Measurements from ENCODE around the gene ILDR1. TPM values are rescaled to one million over a fixed set of nuclear protein-coding genes. Genes with fewer than 3 reads are reported as not detected.

Gene ILDR1
- total and polyA plus RNA-seq, 2 of the 4 experiments (the other 2 are of a cell fraction), result not detected

- no peak overlapping the region for H2AFZ ChIP-seq (replicated peaks; ENCODE audit: low read length, poor library complexity)
- CTCF ChIA-PET, result no interaction called here
- no peak overlapping the region for H3K4me2 ChIP-seq (ENCODE audit: low read depth, low read length)
- no peak overlapping the region for H4K8ac ChIP-seq (ENCODE audit: low read depth in 2 of 2, low read length in 2 of 2)
- dilution Hi-C loops (cut with HindIII; ENCODE audit: low sequenced_read_pairs, unreplicated experiment) (no loop called here), in situ Hi-C loops (cut with MboI; ENCODE audit: low sequenced_read_pairs) (no loop called here), intact Hi-C loops (cut with micrococcal nuclease) (no loop called here)
- DNase-seq (no peak), ATAC-seq (ENCODE audit: low read depth) (no peak)
- no peak overlapping the region for H4K5ac ChIP-seq (ENCODE audit: low read depth, low read length)
- H3K4me1 ChIP-seq (ENCODE audit: control insufficient read depth, insufficient read depth, low read length), result no peaks in the 10 kb centered on the region
- H2AK9ac ChIP-seq (replicated peaks; ENCODE audit: low read depth, low read length, poor library complexity), result no peak overlapping the region
- no peak overlapping the region for H2AK5ac ChIP-seq (ENCODE audit: low read depth, low read length)
- no peak overlapping the region for H3K18ac ChIP-seq (ENCODE audit: low read depth, low read length)
- H2BK5ac ChIP-seq (ENCODE audit: low read depth, low read length, poor library complexity, severe bottlenecking), result no peak overlapping the region
- no peaks in the 10 kb centered on the region for H4K20me1 ChIP-seq (ENCODE audit: insufficient read depth, low read length)
- H3K14ac ChIP-seq (replicated peaks; ENCODE audit: low read depth, low read length), result no peak overlapping the region
- 60% methylated on average over 1 of the region's 4 CpGs; no CpG with 5 or more reads in 1 of the 2 experiments for WGBS, 2 experiments (ENCODE audit: extremely low coverage in 2 of 2, insufficient read length in 1 of 2)
- POLR2A ChIA-PET (ENCODE audit: unreplicated experiment), result no interaction called here
- H2BK120ac ChIP-seq (ENCODE audit: low read depth, low read length), result no peak overlapping the region
- no peak overlapping the region for H3K23ac ChIP-seq (ENCODE audit: low read depth, low read length)
- no TSS peak for BruUV-seq (replicated peaks)
- no peak for TF ChIP-seq MXI1 (IDR thresholded peaks at IDR 0.05; ENCODE audit: borderline replicate concordance, low read depth, low read length)
- no peak for TF ChIP-seq CEBPB (IDR thresholded peaks at IDR 0.05; ENCODE audit: low read depth, low read length)
- TF ChIP-seq POLR2A (IDR thresholded peaks at IDR 0.05; ENCODE audit: low read depth, low read length), result no peak
- TF ChIP-seq, protein P1, sequence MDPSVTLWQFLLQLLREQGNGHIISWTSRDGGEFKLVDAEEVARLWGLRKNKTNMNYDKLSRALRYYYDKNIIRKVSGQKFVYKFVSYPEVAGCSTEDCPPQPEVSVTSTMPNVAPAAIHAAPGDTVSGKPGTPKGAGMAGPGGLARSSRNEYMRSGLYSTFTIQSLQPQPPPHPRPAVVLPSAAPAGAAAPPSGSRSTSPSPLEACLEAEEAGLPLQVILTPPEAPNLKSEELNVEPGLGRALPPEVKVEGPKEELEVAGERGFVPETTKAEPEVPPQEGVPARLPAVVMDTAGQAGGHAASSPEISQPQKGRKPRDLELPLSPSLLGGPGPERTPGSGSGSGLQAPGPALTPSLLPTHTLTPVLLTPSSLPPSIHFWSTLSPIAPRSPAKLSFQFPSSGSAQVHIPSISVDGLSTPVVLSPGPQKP (IDR thresholded peaks at IDR 0.05; ENCODE audit: borderline replicate concordance, low read depth, low read length), result no peak
- no peak for TF ChIP-seq FOS (IDR thresholded peaks at IDR 0.05; ENCODE audit: low read depth, low read length)
- TF ChIP-seq RCOR1 (IDR thresholded peaks at IDR 0.05; ENCODE audit: insufficient replicate concordance, low read length), result no peak
- TF ChIP-seq CTCF (conservative IDR thresholded peaks at IDR 0.05; ENCODE audit: low read depth, low read length), result no peak
- TF ChIP-seq RAD21 (IDR thresholded peaks at IDR 0.05; ENCODE audit: low read length), result no peak
- no peak for TF ChIP-seq USF2 (IDR thresholded peaks at IDR 0.05; ENCODE audit: low read depth, low read length)
- TF ChIP-seq CHD1 (IDR thresholded peaks at IDR 0.05; ENCODE audit: low read depth, low read length), result no peak
- TF ChIP-seq SMC3 (IDR thresholded peaks at IDR 0.05; ENCODE audit: low read depth, low read length), result no peak
- no peak for TF ChIP-seq MAFK (IDR thresholded peaks at IDR 0.05; ENCODE audit: low read depth, low read length)
- no peak for TF ChIP-seq NFE2L2 (IDR thresholded peaks at IDR 0.05; ENCODE audit: low read depth, low read length)
- no peak for TF ChIP-seq BHLHE40 (IDR thresholded peaks at IDR 0.05; ENCODE audit: low read depth, low read length)
- no peak for TF ChIP-seq RFX5 (IDR thresholded peaks at IDR 0.05; ENCODE audit: low read depth, low read length)
- no peak for TF ChIP-seq MAZ (IDR thresholded peaks at IDR 0.05; ENCODE audit: borderline replicate concordance, low read depth, low read length)
- H3K9me3 ChIP-seq (ENCODE audit: control insufficient read depth, insufficient read depth, low read length), result no peaks in the 10 kb centered on the region
- no peak overlapping the region for H3K27ac ChIP-seq (ENCODE audit: insufficient read depth, low read length)
- H3K56ac ChIP-seq (ENCODE audit: extremely low read depth, insufficient read depth, low read length), result no peak overlapping the region
- no peak overlapping the region for H4K91ac ChIP-seq (ENCODE audit: insufficient read depth, low read depth, low read length)
- no peaks in the 10 kb centered on the region for H3K36me3 ChIP-seq (ENCODE audit: control insufficient read depth, insufficient read depth, low read length)
- H3K4me3 ChIP-seq (ENCODE audit: insufficient read depth, low read depth, low read length), result no peak overlapping the region
- no peak overlapping the region for H3K4ac ChIP-seq (ENCODE audit: low read depth, low read length)
- H3K9ac ChIP-seq (ENCODE audit: low read depth, low read length), result no peak overlapping the region
- H2BK20ac ChIP-seq (ENCODE audit: low read depth, low read length), result no peak overlapping the region
- no peaks in the 10 kb centered on the region for H3K79me1 ChIP-seq (ENCODE audit: low read depth in 1 of 2, low read length in 2 of 2)
- no peak overlapping the region for H2BK15ac ChIP-seq (ENCODE audit: low read depth, low read length)
- no peaks in the 10 kb centered on the region for H3K9me1 ChIP-seq (ENCODE audit: insufficient read depth, low read length)
- H3K27me3 ChIP-seq (ENCODE audit: control insufficient read depth, insufficient read depth, low read length), result peaks cover 10% of the 10 kb centered on the region
Measured at GRCh38 chr3:122011396-122011795, 10.7 kb downstream of the ILDR1 start.
